Naive thymus-derived CD8-positive, alpha-beta T cell (primary cell): ENCODE results near the gene SNRNP200. TPM values are rescaled to one million over a fixed set of nuclear protein-coding genes. Genes with fewer than 3 reads are reported as not detected.
"Not testable (repeated sequence)": the region's sequence is repeated elsewhere in the genome, so short reads cannot be mapped to it uniquely, and the experiment has no call there.

Source experiments
- ATAC-seq, 2 donors: fragments of 150-1000 bp; cut with Tn5 transposase in 1 of 2; sonication (Bioruptor Pico), chemical (Tn5 transposase) in 1 of 2; 1 replicate in 1 of 2; 2 replicates in 1 of 2; pipeline ENCODE4 v1.10.0; 2021; ENCODE audit warnings: mild to moderate bottlenecking in 2 of 2, moderate library complexity in 2 of 2
- POLR2A ChIA-PET: fragments of 350-600 bp; sonication (Branson Sonifier 250); formaldehyde crosslinking; loops from one replicate; lab custom pipeline; 2021; ENCODE audit warnings: antibody characterized with exemption; lab: Charles Lee
- DNase-seq, 10 donors: peaks; one replicate each; pipeline versions ENCODE4 v3.0.0 to v3.0.0-alpha.2; 2020 to 2022
- H3K27ac Mint-ChIP-seq, 10 donors: one replicate each; pipeline ENCODE4 v1.8.0; 2020 to 2022; ENCODE audit warnings: mild to moderate bottlenecking in 10 of 10, mixed read lengths in 10 of 10, moderate library complexity in 4 of 10, inconsistent platforms in 1 of 10
- H3K27me3 Mint-ChIP-seq, 5 donors: one replicate each; pipeline ENCODE4 v1.8.0; 2021 to 2022; ENCODE audit warnings: mixed read lengths in 5 of 5
- H3K36me3 Mint-ChIP-seq, 3 donors: one replicate each; pipeline ENCODE4 v1.8.0; 2020 to 2022; ENCODE audit warnings: mixed read lengths in 3 of 3, mild to moderate bottlenecking in 2 of 3, inconsistent platforms in 1 of 3
- H3K4me1 Mint-ChIP-seq, 4 donors: one replicate each; pipeline ENCODE4 v1.8.0; 2021 to 2022; ENCODE audit warnings: mixed read lengths in 4 of 4
- H3K4me3 Mint-ChIP-seq, 10 donors: one replicate each; pipeline ENCODE4 v1.8.0; 2020 to 2022; ENCODE audit warnings: mild to moderate bottlenecking in 10 of 10, mixed read lengths in 10 of 10, moderate library complexity in 6 of 10, inconsistent platforms in 1 of 10
- H3K9me3 Mint-ChIP-seq, 9 donors: one replicate each; pipeline ENCODE4 v1.8.0; 2020 to 2022; ENCODE audit warnings: mixed read lengths in 9 of 9, mild to moderate bottlenecking in 3 of 9, inconsistent platforms in 1 of 9, moderate library complexity in 1 of 9
- polyA plus RNA-seq, 3 donors: library from polyadenylated mRNA; unstranded; fragments of 300-500 nt; fragmentation: Illumina TruSeq; gene quantifications; one replicate each; pipeline ENCODE4 v1.2.3, GENCODE V29; 2021
- total RNA-seq, 8 experiments: library from RNA in 2 of 8; stranded (reverse) in 2 of 8; gene quantifications; one replicate each; pipeline ENCODE4 v1.2.3 and lab custom pipeline; 2021 to 2026

SNRNP200 gene
- total and polyA plus RNA-seq, 5 experiments from 2014 or later: 61.8 to 246 (median 111) TPM

DNA sequence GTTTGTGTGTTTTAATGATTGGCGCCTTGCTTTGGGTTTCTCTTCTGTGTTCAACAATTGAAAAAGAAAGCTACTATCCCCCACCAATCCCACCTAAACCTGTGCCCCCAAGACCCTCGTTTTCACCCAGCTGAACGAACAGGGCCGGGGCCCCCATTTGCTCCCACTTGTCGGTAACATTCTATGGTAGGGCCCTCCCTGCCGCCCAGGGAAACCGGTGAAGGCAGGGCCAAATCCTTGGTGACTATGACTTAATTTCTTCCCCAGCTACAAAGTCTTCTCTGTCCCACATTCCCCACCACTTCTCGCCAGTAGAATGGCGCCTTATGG is 598 bp upstream of the SNRNP200 start:
- Mint-ChIP-seq H3K4me3 (peak overlapping the region; percentile 94 to 100 (median 99)), H3K9me3 (no peaks in the 10 kb centered on the region), H3K27ac (peak overlapping the region; percentile 98 to 100 (median 100)), H3K36me3 (peaks cover 0 to 43% (median 25%) of the 10 kb centered on the region in 3 donors), H3K27me3 (no peaks in the 10 kb centered on the region), H3K4me1 (peaks cover 31 to 61% (median 54%) of the 10 kb centered on the region in 4 donors)
- ATAC-seq: peak in 1 of 2 donors; percentile 4
- no peak for DNase-seq
- POLR2A ChIA-PET: interaction anchor here (1.0 to 5.8 kb wide), 18 partner anchors 10 to 248 kb away, joined by 3 to 59 read pairs (median 6); partner anchors contain the start of genes ARID5A, ITPRIPL1 and NCAPH

DNA sequence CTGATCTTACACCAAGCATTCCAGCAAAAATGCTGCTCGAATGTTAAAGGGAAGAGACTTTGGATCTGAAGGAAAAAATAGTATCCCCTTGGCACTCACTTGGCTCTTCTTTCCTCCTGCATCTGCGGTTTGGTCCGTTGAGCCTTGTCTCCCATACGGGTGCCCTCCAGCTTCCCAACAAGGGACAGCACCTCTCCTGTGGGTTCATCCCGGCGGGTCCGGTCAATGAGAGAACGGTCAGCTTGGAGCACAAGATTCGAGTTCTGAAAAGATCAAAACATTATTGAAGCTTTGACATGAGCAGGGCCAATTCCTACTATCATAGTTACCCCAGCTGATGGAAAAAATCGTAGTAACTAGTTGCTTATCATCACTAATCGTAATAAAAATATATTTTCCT is 740 bp downstream of the SNRNP200 start:
- DNase-seq: no peak
- ATAC-seq: no peak
- POLR2A ChIA-PET: interaction anchor here (0.6 to 5.8 kb wide), 16 partner anchors 11 to 592 kb away, joined by 3 to 59 read pairs (median 6); partner anchors contain the start of genes ARID5A, ITPRIPL1, NCAPH and STARD7
- Mint-ChIP-seq H3K9me3 (no peaks in the 10 kb centered on the region), H3K27ac (peak overlapping the region; percentile 98 to 100 (median 100)), H3K4me3 (peak overlapping the region; percentile 94 to 100 (median 99)), H3K36me3 (peaks cover 0 to 56% (median 27%) of the 10 kb centered on the region in 3 donors), H3K4me1 (peaks cover 37 to 63% (median 57%) of the 10 kb centered on the region in 4 donors), H3K27me3 (no peaks in the 10 kb centered on the region)

DNA sequence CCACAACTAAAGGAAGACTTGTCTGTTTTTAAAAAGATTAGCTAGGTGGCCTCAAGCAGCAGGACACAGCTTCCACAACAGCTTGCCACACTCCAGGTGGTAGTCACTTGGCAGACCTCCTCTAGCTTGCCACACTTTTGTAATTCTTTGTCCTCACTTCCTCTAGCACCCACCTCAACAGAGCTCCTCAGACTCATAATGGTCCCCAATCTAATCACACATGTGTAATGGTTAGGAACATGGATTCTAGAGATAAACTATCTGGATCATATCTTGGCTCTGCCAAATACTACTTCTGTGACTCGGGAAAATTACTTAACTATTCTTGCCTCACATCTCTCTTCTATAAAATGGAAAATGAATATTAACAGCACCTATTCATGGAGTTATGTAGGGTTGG is 3.5 kb downstream of the SNRNP200 start:
- POLR2A ChIA-PET: interaction anchor here (0.5 kb wide), 1 partner anchor 28 kb away, joined by 5 read pairs; no protein-coding TSS in a partner anchor
- Mint-ChIP-seq H3K36me3 (peaks cover 15 to 84% (median 32%) of the 10 kb centered on the region in 3 donors), H3K9me3 (no peaks in the 10 kb centered on the region), H3K27me3 (no peaks in the 10 kb centered on the region), H3K27ac (peak overlapping the region in 5 of 10 donors; percentile 3 to 77 (median 50)), H3K4me3 (peak overlapping the region in 6 of 10 donors; percentile 5 to 54 (median 32)), H3K4me1 (peaks cover 48 to 79% (median 69%) of the 10 kb centered on the region in 4 donors)
- DNase-seq (no peak), ATAC-seq (no peak)

DNA sequence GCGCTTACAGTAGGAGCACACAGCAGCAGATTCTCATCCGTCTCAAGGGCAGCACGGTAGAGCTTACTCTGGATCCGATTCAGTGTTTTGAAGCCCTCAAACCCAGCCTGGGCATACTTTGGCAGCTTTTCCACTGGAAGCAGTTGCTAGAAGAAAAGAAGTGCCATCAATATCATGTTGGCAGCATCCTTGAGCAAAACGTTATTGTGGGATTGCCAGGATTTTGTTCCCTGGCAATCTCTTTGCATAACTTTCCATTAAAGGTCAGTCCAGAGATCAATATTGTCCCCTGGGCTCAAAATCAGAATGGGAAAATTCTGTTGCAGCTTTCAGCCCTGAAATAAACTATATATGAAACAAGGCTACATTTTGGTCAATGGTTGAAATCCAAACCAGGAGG is 8.4 kb downstream of the SNRNP200 start:
- POLR2A ChIA-PET: no interaction called here
- Mint-ChIP-seq H3K27ac (no peak overlapping the region), H3K4me3 (no peak overlapping the region), H3K36me3 (peaks cover 15 to 100% (median 25%) of the 10 kb centered on the region in 3 donors), H3K27me3 (no peaks in the 10 kb centered on the region), H3K4me1 (peaks cover 19 to 38% (median 30%) of the 10 kb centered on the region in 4 donors), H3K9me3 (no peaks in the 10 kb centered on the region)
- DNase-seq (no peak), ATAC-seq (no peak)

DNA sequence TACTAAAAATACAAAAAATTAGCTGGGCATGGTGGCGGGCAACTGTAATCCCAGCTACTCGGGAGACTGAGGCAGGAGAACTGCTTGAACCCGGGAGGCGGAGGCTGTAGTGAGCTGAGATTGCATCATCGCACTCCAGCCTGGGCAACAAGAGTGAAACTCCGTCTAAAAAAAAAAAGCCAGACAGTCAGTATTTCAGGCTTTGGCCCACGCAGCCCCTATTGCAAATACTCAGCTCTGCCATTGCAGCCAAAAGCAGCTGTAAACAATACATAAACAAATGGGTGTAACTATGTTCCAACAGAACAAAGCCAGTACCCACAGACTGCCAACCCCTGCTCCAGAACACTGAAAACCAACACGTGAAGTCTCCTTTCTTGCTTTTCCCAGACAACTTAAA is 11.1 kb downstream of the SNRNP200 start:
- H3K4me3 Mint-ChIP-seq, H3K9me3 Mint-ChIP-seq, H3K27me3 Mint-ChIP-seq, ATAC-seq, DNase-seq: not testable (repeated sequence)
- POLR2A ChIA-PET: interaction anchor here (1.7 kb wide), 1 partner anchor 11 kb away, joined by 13 read pairs; the partner anchor contains the start of gene SNRNP200
- H3K4me1 Mint-ChIP-seq: peaks cover 4 to 16% (median 11%) of the 10 kb centered on the region in 4 donors
- H3K27ac Mint-ChIP-seq: peak overlapping the region in 1 of 10 donors; percentile 22
- H3K36me3 Mint-ChIP-seq: peaks cover 13 to 100% (median 29%) of the 10 kb centered on the region in 3 donors

DNA sequence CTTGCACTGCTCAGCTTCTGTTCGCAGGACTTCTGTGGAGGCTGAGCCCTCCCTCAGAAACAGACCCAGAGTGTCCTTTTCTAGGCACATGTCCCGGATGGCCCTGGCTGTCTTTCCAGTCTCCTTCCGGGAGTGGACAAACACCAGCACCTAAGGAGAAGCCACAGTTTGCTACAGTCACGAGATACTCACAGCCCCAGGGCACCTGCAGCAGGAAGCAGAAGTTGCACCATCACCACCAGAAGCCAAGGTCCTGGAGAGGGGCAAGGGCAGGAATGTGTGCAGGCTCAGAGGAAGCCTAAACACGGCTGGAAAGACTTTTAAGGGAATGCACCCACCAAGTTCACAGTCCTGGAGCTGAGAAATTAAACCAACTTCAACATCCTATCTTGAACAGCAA is 13.6 kb downstream of the SNRNP200 start:
- Mint-ChIP-seq H3K27me3 (no peaks in the 10 kb centered on the region), H3K36me3 (peaks cover 7 to 100% (median 31%) of the 10 kb centered on the region in 3 donors), H3K4me1 (peaks cover 0 to 3% (median 1%) of the 10 kb centered on the region in 4 donors), H3K4me3 (no peak overlapping the region), H3K27ac (peak overlapping the region in 1 of 10 donors; percentile 59), H3K9me3 (no peaks in the 10 kb centered on the region)
- ATAC-seq (no peak), DNase-seq (no peak)
- POLR2A ChIA-PET: no interaction called here

DNA sequence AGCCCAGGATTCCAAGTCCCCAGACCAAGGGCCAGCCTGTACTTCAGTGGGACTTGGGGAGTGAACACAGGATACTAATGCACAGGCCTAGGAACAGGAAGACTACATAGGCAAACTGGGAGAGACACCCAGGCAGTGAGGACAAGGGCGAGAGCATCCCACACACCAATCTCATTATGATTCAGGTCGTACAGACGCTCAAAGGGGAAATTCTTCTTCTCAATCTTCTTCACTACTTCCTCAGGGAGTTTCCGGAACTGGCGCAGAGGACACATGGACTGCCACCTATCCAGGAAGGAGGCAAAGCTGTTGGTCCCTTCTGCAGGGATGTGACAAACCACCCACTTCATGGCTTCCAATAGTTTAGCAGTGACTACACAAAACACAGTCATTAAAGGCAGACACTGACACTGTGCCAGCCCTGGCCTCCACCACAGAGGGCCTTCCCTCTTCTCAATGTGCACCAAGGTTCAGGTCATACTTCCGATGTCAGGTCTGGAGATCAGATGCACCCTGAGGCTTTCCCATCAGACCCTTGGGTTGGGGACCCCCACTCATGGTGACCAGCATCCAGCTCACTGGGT is 18.0 kb downstream of the SNRNP200 start:
- Mint-ChIP-seq H3K9me3 (no peaks in the 10 kb centered on the region), H3K36me3 (peaks cover 7 to 100% (median 32%) of the 10 kb centered on the region in 3 donors), H3K27me3 (no peaks in the 10 kb centered on the region), H3K4me3 (peak overlapping the region in 1 of 10 donors; percentile 38), H3K27ac (peak overlapping the region in 3 of 10 donors; percentile 15 to 63 (median 34)), H3K4me1 (peaks cover 0 to 4% (median 0%) of the 10 kb centered on the region in 4 donors)
- POLR2A ChIA-PET: no interaction called here
- no peak for DNase-seq
- peak in 1 of 2 donors; percentile 16 for ATAC-seq

DNA sequence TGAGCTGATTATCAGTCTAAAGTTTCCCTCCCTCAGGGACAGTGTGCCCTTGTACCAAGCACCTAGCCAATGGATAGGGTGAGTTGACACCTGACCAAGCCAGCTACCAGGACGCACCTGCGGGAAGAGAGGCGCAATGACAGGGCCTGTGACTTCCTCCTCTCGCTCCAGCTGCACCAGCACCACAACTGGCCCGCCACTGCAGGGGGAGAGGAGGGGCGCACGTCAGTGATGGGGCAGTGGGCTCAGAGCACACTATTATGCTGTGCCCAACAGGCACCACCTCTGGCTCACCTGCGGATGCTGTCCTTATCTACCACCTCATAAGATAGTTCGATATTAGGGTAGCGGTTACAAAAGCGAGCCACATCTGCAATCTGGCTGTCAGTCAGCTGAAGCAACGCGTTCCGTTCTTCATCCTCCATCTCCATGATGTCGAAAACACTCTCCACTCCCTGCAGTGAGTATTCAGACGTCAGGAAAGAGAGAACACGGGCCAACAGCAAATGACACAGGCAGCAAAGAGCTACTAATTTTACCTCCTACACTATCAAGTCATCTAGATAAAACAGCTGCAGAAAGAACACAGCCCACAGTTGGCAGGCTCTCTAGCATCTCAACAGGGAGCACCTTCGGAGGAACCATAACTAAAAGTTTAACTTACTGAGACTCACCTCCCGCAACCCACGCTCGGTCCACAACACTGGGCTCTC is 28.4 kb downstream of the SNRNP200 start:
- DNase-seq (no peak), ATAC-seq (no peak)
- POLR2A ChIA-PET: interaction anchor here (0.7 to 1.2 kb wide), 2 partner anchors 10 to 53 kb away, joined by 5 to 6 read pairs; no protein-coding TSS in a partner anchor
- Mint-ChIP-seq H3K9me3 (no peaks in the 10 kb centered on the region), H3K4me3 (no peak overlapping the region), H3K27me3 (no peaks in the 10 kb centered on the region), H3K27ac (no peak overlapping the region), H3K4me1 (peaks cover 0 to 4% (median under 1%) of the 10 kb centered on the region in 4 donors), H3K36me3 (peaks cover 4 to 93% (median 16%) of the 10 kb centered on the region in 3 donors)

DNA sequence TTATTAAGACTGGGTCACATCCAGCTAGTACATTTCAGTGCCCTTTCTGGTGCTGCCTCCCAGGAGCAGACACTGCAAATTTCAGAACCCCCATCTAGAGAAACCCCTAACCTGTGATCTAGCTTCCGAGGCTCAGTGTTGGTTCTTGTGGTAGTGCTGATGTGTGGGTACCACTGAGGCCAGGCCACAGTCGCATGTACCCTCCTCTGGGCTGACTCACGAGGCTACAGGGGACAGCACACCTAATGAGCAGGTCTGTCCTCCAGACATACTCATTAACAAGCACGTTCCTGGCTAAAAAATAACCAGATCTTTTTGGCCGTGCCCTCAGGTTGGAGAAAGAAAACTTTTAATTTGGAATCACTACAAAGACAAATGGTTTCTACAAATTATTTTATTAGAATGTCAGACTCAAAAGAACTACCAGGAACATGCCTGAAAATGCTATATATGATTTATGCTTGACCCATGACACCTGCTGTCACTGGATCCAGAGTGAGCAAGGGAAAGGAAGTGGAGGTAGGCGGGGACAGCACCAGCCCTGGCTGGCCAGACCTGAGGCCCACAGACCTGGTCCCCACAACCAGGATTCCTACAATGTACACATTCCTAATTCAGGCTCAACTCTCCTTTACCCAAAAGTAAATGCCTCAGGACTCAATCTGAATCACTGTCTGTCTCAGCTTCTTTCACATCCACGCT is 30.8 kb downstream of the SNRNP200 start:
- Mint-ChIP-seq H3K36me3 (peaks cover 4 to 92% (median 11%) of the 10 kb centered on the region in 3 donors), H3K27ac (peak overlapping the region in 6 of 10 donors; percentile 31 to 83 (median 62)), H3K27me3 (no peaks in the 10 kb centered on the region), H3K9me3 (no peaks in the 10 kb centered on the region), H3K4me3 (no peak overlapping the region), H3K4me1 (peaks cover 0 to 4% (median under 1%) of the 10 kb centered on the region in 4 donors)
- POLR2A ChIA-PET: interaction anchor here (1.0 kb wide), 1 partner anchor 16 kb away, joined by 4 read pairs; no protein-coding TSS in a partner anchor
- DNase-seq (no peak), ATAC-seq (no peak)

DNA sequence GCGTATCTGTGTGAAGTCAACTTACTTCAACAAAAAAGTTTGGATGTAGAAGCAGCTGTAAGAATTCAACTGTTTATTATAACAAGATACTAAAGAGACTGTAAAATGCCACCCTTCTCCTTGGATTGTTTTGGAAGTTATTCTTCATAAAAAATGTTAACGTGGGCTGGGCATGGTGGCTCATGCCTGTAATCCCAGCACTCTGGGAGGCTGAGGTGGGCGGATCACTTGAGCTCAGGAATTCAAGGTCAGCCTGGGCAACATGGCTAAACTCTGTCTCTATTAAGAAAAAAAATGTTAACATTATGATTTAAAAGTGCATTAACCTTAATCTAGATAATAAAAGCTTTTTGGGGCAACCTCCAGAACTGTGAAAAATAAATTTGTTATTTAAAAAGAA is 31.6 kb downstream of the SNRNP200 start:
- no peak for ATAC-seq
- Mint-ChIP-seq H3K4me1 (peaks cover 0 to 6% (median 3%) of the 10 kb centered on the region in 4 donors), H3K27me3 (no peaks in the 10 kb centered on the region), H3K4me3 (no peak overlapping the region), H3K36me3 (peaks cover 2 to 92% (median 7%) of the 10 kb centered on the region in 3 donors), H3K9me3 (no peaks in the 10 kb centered on the region), H3K27ac (no peak overlapping the region)
- POLR2A ChIA-PET: interaction anchor here (0.7 to 1.0 kb wide), 6 partner anchors 15 to 128 kb away, joined by 3 to 5 read pairs (median 3); no protein-coding TSS in a partner anchor
- DNase-seq: no peak

DNA sequence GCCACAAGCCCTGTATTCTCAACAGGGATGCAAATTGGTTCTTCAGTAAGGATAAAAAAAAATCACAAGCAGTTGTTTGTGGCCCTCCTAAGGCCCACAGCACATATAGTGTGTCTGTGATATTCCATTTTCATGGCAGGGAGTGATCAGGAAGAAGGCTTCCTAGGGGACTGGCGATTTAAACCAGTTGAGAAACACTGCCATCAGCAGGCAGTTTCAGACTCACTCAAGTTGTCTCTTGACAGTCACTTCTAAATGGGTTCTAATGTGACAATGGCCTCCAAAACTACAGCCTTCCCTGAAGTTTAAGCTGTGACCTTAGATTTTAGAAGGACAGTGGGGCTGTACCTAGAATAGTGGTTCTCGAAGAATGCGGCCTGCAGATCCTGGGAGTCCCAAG is 33.4 kb downstream of the SNRNP200 start:
- no peak overlapping the region for H3K4me3 Mint-ChIP-seq
- ATAC-seq (no peak), DNase-seq (no peak)
- no peaks in the 10 kb centered on the region for H3K27me3 Mint-ChIP-seq
- H3K36me3 Mint-ChIP-seq: peaks cover 0 to 87% (median 7%) of the 10 kb centered on the region in 3 donors
- POLR2A ChIA-PET: no interaction called here
- H3K4me1 Mint-ChIP-seq: peaks cover 10 to 19% (median 13%) of the 10 kb centered on the region in 4 donors
- H3K27ac Mint-ChIP-seq: peak overlapping the region in 4 of 10 donors; percentile 7 to 43 (median 26)
- H3K9me3 Mint-ChIP-seq: no peaks in the 10 kb centered on the region
